ENCODE measurements around the gene LDLRAD3.

LDLRAD3 gene

GRCh38 chr11:36053862-36054261 lies 110.0 kb downstream of the LDLRAD3 start:
- no peak for TF ChIP-seq CTCF (IDR thresholded peaks at IDR 0.05)
- no peak overlapping the region for H3K27ac ChIP-seq
- no peak for DNase-seq (ENCODE audit: low spot score)
- no peak overlapping the region for H3K4me3 ChIP-seq

GRCh38 chr11:36054628-36055027 lies 110.8 kb downstream of the LDLRAD3 start:
- DNase-seq (ENCODE audit: low spot score) = no peak
- H3K27ac ChIP-seq = no peak overlapping the region
- no peak overlapping the region for H3K4me3 ChIP-seq
- no peak for TF ChIP-seq CTCF (IDR thresholded peaks at IDR 0.05)

- no peak overlapping the region for H3K27ac ChIP-seq
- no peak for DNase-seq (ENCODE audit: low spot score)
- no peak overlapping the region for H3K4me3 ChIP-seq
- TF ChIP-seq CTCF (IDR thresholded peaks at IDR 0.05) = no peak
Observed at GRCh38 chr11:36056160-36056751, 112.4 kb downstream of the LDLRAD3 start.

- peak; percentile 79 for DNase-seq (ENCODE audit: low spot score)
- H3K27ac ChIP-seq = peak overlapping the region in 1 of 2 donors; percentile 72
- no peak overlapping the region for H3K4me3 ChIP-seq
- TF ChIP-seq CTCF (IDR thresholded peaks at IDR 0.05) = no peak
Observed at GRCh38 chr11:36057379-36058042, 113.6 kb downstream of the LDLRAD3 start.

GRCh38 chr11:36059660-36060059 lies 115.8 kb downstream of the LDLRAD3 start:
- no peak overlapping the region for H3K27ac ChIP-seq
- DNase-seq (ENCODE audit: low spot score) = no peak
- H3K4me3 ChIP-seq = no peak overlapping the region
- TF ChIP-seq CTCF (IDR thresholded peaks at IDR 0.05) = no peak

- Histone ChIP-seq H3K4me3 (no peak overlapping the region), H3K27ac (no peak overlapping the region)
- DNase-seq (ENCODE audit: low spot score) = no peak
- no peak for TF ChIP-seq CTCF (IDR thresholded peaks at IDR 0.05)
Observed at GRCh38 chr11:36060926-36061325, 117.1 kb downstream of the LDLRAD3 start.

- no peak for TF ChIP-seq CTCF (IDR thresholded peaks at IDR 0.05)
- no peak for DNase-seq (ENCODE audit: low spot score)
- H3K27ac ChIP-seq = no peak overlapping the region
- H3K4me3 ChIP-seq = no peak overlapping the region
Observed at GRCh38 chr11:36061471-36061870, 117.6 kb downstream of the LDLRAD3 start.
